ENCODE results near the gene KAT6B. TPM values are rescaled to one million over a fixed set of nuclear protein-coding genes. Genes with fewer than 3 reads are reported as not detected.

Gene KAT6B
- total and polyA plus RNA-seq, 7 experiments from 2014 or later: 33.2 to 80.5 (median 63.6) TPM

GRCh38 chr10:74822101-74822500 is 4.3 kb upstream of the KAT6B start:
- intact Hi-C loops (cut with micrococcal nuclease): loop anchor here in 1 of 2 donors (5.0 to 10.0 kb wide), 2 partner anchors 70 to 1327 kb away; partner anchors contain the start of gene PPP3CB
- H3K36me3 ChIP-seq (ENCODE audit: control insufficient read depth in 2 of 3, insufficient read depth in 3 of 3, low read length in 3 of 3): peaks cover 0 to 5% (median 0%) of the 10 kb centered on the region in 3 experiments
- DNase-seq (no peak), ATAC-seq (no peak)
- Mint-ChIP-seq H3K27me3 (no peaks in the 10 kb centered on the region), H3K9me3 (peaks cover 0 to 4% (median 2%) of the 10 kb centered on the region in 11 donors), H3K4me3 (peak overlapping the region in 1 of 10 donors; percentile 54), H3K4me1 (peaks cover 23 to 39% (median 37%) of the 10 kb centered on the region in 7 donors), H3K27ac (peak overlapping the region in 8 of 9 donors; percentile 6 to 99 (median 83)), H3K36me3 (peaks cover 0 to 6% (median 0%) of the 10 kb centered on the region in 5 donors)
- ChIA-PET CTCF (interaction anchor here (1.2 kb wide), 1 partner anchor 25 kb away, joined by 3 read pairs; no protein-coding TSS in a partner anchor), POLR2A (interaction anchor here (0.8 to 1.3 kb wide), 2 partner anchors 28 to 289 kb away, joined by 3 to 4 read pairs; partner anchors contain the start of gene SAMD8)
- no peak overlapping the region for H3K27ac ChIP-seq (ENCODE audit: low read depth, low read length)
- peaks cover 18 to 26% of the 10 kb centered on the region in 2 donors for H3K4me1 ChIP-seq (ENCODE audit: control insufficient read depth in 2 of 2, insufficient read depth in 2 of 2, low read length in 2 of 2)
- H3K27me3 ChIP-seq (ENCODE audit: control insufficient read depth in 2 of 2, insufficient read depth in 2 of 2, low read length in 2 of 2): no peaks in the 10 kb centered on the region
- no peaks in the 10 kb centered on the region for H3K9me3 ChIP-seq (ENCODE audit: control insufficient read depth in 2 of 3, low read length in 3 of 3)
- H3K4me3 ChIP-seq (ENCODE audit: low read length): no peak overlapping the region

DNA sequence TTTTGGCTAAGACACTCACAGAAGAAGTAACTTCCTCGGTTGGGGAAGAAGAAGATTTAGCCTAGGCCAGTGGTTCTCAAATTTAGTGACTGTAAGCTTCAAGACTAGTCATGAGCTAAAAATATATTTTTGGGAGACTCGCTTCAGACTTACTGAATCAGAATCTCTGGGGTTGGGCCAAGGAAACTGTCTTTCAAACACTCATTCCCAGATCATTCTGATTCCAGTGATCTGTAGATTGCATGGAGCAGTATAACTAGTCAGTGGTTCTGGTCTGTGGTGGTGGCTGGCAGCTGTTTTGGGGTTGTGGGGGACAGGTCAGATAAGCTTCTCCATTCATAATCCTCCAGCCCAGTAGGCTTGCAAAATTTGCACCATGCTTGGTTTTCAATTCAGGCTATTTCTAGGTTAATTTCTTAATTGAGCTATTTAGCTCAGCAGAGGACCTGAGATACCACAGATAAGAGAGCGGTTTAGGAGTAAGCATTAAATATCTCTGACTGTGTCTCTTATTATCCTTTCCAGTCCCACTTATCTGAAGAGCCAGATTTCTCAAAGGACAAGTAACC is 3.8 kb upstream of the KAT6B start:
- CTCF ChIA-PET: interaction anchor here (1.2 kb wide), 1 partner anchor 24 kb away, joined by 3 read pairs; no protein-coding TSS in a partner anchor

DNA sequence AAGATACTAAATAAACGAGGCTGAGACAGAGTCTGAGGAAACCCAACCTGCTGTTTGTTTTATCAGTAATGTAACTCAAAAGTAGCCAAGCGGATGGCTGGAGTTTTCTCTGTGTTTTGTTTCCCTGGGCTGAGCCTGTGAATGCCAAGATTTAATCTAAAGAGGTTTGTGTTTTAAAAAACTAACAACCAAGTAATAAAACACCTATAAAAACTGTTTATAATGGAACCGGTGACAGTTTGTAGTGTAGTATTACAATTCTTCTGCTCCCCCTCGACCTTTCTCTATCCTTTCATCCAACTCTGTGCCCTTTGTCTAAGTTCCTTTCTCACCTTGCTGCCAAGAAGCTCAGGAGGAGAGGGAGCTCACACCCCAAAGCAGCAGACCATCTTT is 2.6 kb upstream of the KAT6B start:
- peaks cover 34 to 52% (median 49%) of the 10 kb centered on the region in 7 donors for H3K4me1 Mint-ChIP-seq
- H3K9me3 Mint-ChIP-seq: peaks cover 0 to 2% (median 0%) of the 10 kb centered on the region in 11 donors
- ChIA-PET CTCF (no interaction called here), POLR2A (interaction anchor here (0.7 to 1.5 kb wide), 4 partner anchors 43 to 387 kb away, joined by 3 to 4 read pairs (median 3); partner anchors contain the start of gene VDAC2)
- H3K27ac Mint-ChIP-seq: peak overlapping the region; percentile 81 to 99 (median 90)
- peak overlapping the region; percentile 67 for H3K27ac ChIP-seq (ENCODE audit: low read depth, low read length)
- no peaks in the 10 kb centered on the region for H3K27me3 Mint-ChIP-seq
- ATAC-seq (no peak), DNase-seq (peak in 1 of 9 donors; percentile 17)
- H3K9me3 ChIP-seq (ENCODE audit: control insufficient read depth in 2 of 3, low read length in 3 of 3): no peaks in the 10 kb centered on the region
- no peaks in the 10 kb centered on the region for H3K27me3 ChIP-seq (ENCODE audit: control insufficient read depth in 2 of 2, insufficient read depth in 2 of 2, low read length in 2 of 2)
- peaks cover 0 to 5% (median 0%) of the 10 kb centered on the region in 3 experiments for H3K36me3 ChIP-seq (ENCODE audit: control insufficient read depth in 2 of 3, insufficient read depth in 3 of 3, low read length in 3 of 3)
- H3K36me3 Mint-ChIP-seq: peaks cover 0 to 3% (median 0%) of the 10 kb centered on the region in 5 donors
- peak overlapping the region; percentile 86 to 98 (median 90) for H3K4me3 Mint-ChIP-seq
- peaks cover 22 to 40% of the 10 kb centered on the region in 2 donors for H3K4me1 ChIP-seq (ENCODE audit: control insufficient read depth in 2 of 2, insufficient read depth in 2 of 2, low read length in 2 of 2)
- intact Hi-C loops (cut with micrococcal nuclease): loop anchor here in 1 of 2 donors (2.0 to 10.0 kb wide), 3 partner anchors 71 to 1329 kb away; partner anchors contain the start of gene PPP3CB
- peak overlapping the region; percentile 72 for H3K4me3 ChIP-seq (ENCODE audit: low read length)

More for the DNA sequence above, 3.8 kb upstream of the KAT6B start:
- POLR2A ChIA-PET: interaction anchor here (0.6 to 1.3 kb wide), 3 partner anchors 29 to 454 kb away, joined by 3 to 4 read pairs (median 4); partner anchors contain the start of gene SAMD8
- Histone ChIP-seq H3K4me1 (ENCODE audit: control insufficient read depth in 2 of 2, insufficient read depth in 2 of 2, low read length in 2 of 2) (peaks cover 22 to 31% of the 10 kb centered on the region in 2 donors), H3K9me3 (ENCODE audit: control insufficient read depth in 2 of 3, low read length in 3 of 3) (no peaks in the 10 kb centered on the region), H3K36me3 (ENCODE audit: control insufficient read depth in 2 of 3, insufficient read depth in 3 of 3, low read length in 3 of 3) (peaks cover 0 to 5% (median 0%) of the 10 kb centered on the region in 3 experiments), H3K4me3 (ENCODE audit: low read length) (no peak overlapping the region), H3K27ac (ENCODE audit: low read depth, low read length) (peak overlapping the region; percentile 6), H3K27me3 (ENCODE audit: control insufficient read depth in 2 of 2, insufficient read depth in 2 of 2, low read length in 2 of 2) (no peaks in the 10 kb centered on the region)
- intact Hi-C loops (cut with micrococcal nuclease): loop anchor here in 1 of 2 donors (5.0 to 10.0 kb wide), 2 partner anchors 70 to 1328 kb away; partner anchors contain the start of gene PPP3CB
- Mint-ChIP-seq H3K36me3 (peaks cover 0 to 2% (median 0%) of the 10 kb centered on the region in 5 donors), H3K27me3 (no peaks in the 10 kb centered on the region), H3K4me3 (peak overlapping the region in 5 of 10 donors; percentile 27 to 92 (median 90)), H3K27ac (peak overlapping the region in 8 of 9 donors; percentile 53 to 99 (median 87)), H3K4me1 (peaks cover 28 to 41% (median 40%) of the 10 kb centered on the region in 7 donors), H3K9me3 (peaks cover 0 to 2% (median 0%) of the 10 kb centered on the region in 11 donors)
- no peak for DNase-seq
- no peak for ATAC-seq

GRCh38 chr10:74824184-74824899 is 2.1 kb upstream of the KAT6B start:
- Mint-ChIP-seq H3K27me3 (no peaks in the 10 kb centered on the region), H3K4me1 (peaks cover 38 to 58% (median 55%) of the 10 kb centered on the region in 7 donors), H3K9me3 (peaks cover 0 to 2% (median 0%) of the 10 kb centered on the region in 11 donors), H3K27ac (peak overlapping the region; percentile 81 to 99 (median 90)), H3K36me3 (peaks cover 0 to 7% (median 0%) of the 10 kb centered on the region in 5 donors), H3K4me3 (peak overlapping the region; percentile 86 to 98 (median 90))
- H3K27ac ChIP-seq (ENCODE audit: low read depth, low read length): peak overlapping the region; percentile 67
- no peaks in the 10 kb centered on the region for H3K27me3 ChIP-seq (ENCODE audit: control insufficient read depth in 2 of 2, insufficient read depth in 2 of 2, low read length in 2 of 2)
- ATAC-seq (no peak), DNase-seq (peak; percentile 9 to 37 (median 29))
- H3K4me1 ChIP-seq (ENCODE audit: control insufficient read depth in 2 of 2, insufficient read depth in 2 of 2, low read length in 2 of 2): peaks cover 22 to 44% of the 10 kb centered on the region in 2 donors
- CTCF ChIA-PET: no interaction called here
- intact Hi-C loops (cut with micrococcal nuclease): loop anchor here in 1 of 2 donors (2.0 to 10.0 kb wide), 3 partner anchors 72 to 1330 kb away; partner anchors contain the start of gene PPP3CB
- peaks cover 0 to 5% (median 0%) of the 10 kb centered on the region in 3 experiments for H3K36me3 ChIP-seq (ENCODE audit: control insufficient read depth in 2 of 3, insufficient read depth in 3 of 3, low read length in 3 of 3)
- H3K4me3 ChIP-seq (ENCODE audit: low read length): peak overlapping the region; percentile 72
- POLR2A ChIA-PET: interaction anchor here (0.7 to 1.5 kb wide), 5 partner anchors 143 to 386 kb away, joined by 3 to 4 read pairs (median 3); partner anchors contain the start of gene VDAC2
- H3K9me3 ChIP-seq (ENCODE audit: control insufficient read depth in 2 of 3, low read length in 3 of 3): no peaks in the 10 kb centered on the region

GRCh38 chr10:74824900-74825370 is 1.5 kb upstream of the KAT6B start:
- Histone ChIP-seq H3K4me1 (ENCODE audit: control insufficient read depth in 2 of 2, insufficient read depth in 2 of 2, low read length in 2 of 2) (peaks cover 22 to 45% of the 10 kb centered on the region in 2 donors), H3K27ac (ENCODE audit: low read depth, low read length) (peak overlapping the region; percentile 67), H3K4me3 (ENCODE audit: low read length) (peak overlapping the region; percentile 72), H3K9me3 (ENCODE audit: control insufficient read depth in 2 of 3, low read length in 3 of 3) (no peaks in the 10 kb centered on the region), H3K36me3 (ENCODE audit: control insufficient read depth in 2 of 3, insufficient read depth in 3 of 3, low read length in 3 of 3) (peaks cover 0 to 5% (median 0%) of the 10 kb centered on the region in 3 experiments), H3K27me3 (ENCODE audit: control insufficient read depth in 2 of 2, insufficient read depth in 2 of 2, low read length in 2 of 2) (no peaks in the 10 kb centered on the region)
- Mint-ChIP-seq H3K27ac (peak overlapping the region; percentile 81 to 99 (median 90)), H3K27me3 (no peaks in the 10 kb centered on the region), H3K4me3 (peak overlapping the region; percentile 86 to 98 (median 90)), H3K4me1 (peaks cover 38 to 60% (median 57%) of the 10 kb centered on the region in 7 donors), H3K9me3 (peaks cover 0 to 2% (median 0%) of the 10 kb centered on the region in 11 donors), H3K36me3 (peaks cover 0 to 7% (median 0%) of the 10 kb centered on the region in 5 donors)
- CTCF ChIA-PET: no interaction called here
- ATAC-seq: no peak
- DNase-seq: peak; percentile 32 to 70 (median 43)
- intact Hi-C loops (cut with micrococcal nuclease): loop anchor here (2.0 to 10.0 kb wide), 5 partner anchors 73 to 1330 kb away; partner anchors contain the start of gene PPP3CB (in 1 of the 2)
- POLR2A ChIA-PET: interaction anchor here (0.6 to 1.5 kb wide), 6 partner anchors 12 to 385 kb away, joined by 3 to 4 read pairs (median 3); partner anchors contain the start of gene VDAC2
